Stimulated activated naive CD8-positive, alpha-beta T cell treated with anti-CD3 and anti-CD28 coated beads, Interleukin-15, amount 100 ng/mL, for 72 hours (primary cell): ENCODE results near the gene CX3CL1.
"Not testable (repeated sequence)": the region's sequence is repeated elsewhere in the genome, so short reads cannot be mapped to it uniquely, and the experiment has no call there.

Experiments
- ATAC-seq: fragments of 150-1000 bp; cut with Tn5 transposase; 2 replicates; pipeline ENCODE4 v1.10.0; 2021; ENCODE audit warnings: mild to moderate bottlenecking, moderate library complexity
- DNase-seq, 2 donors: peaks; one replicate each; pipeline ENCODE4 v3.0.0; 2021 to 2022
- H3K27ac Mint-ChIP-seq, 2 donors: one replicate each; pipeline ENCODE4 v1.8.0; 2022; ENCODE audit warnings: mild to moderate bottlenecking in 2 of 2, mixed read lengths in 2 of 2, moderate library complexity in 2 of 2
- H3K27me3 Mint-ChIP-seq: one replicate; pipeline ENCODE4 v1.8.0; 2022; ENCODE audit warnings: mixed read lengths
- H3K4me1 Mint-ChIP-seq: one replicate; pipeline ENCODE4 v1.8.0; 2022; ENCODE audit warnings: mild to moderate bottlenecking, mixed read lengths
- H3K4me3 Mint-ChIP-seq, 2 donors: one replicate each; pipeline ENCODE4 v1.8.0; 2022; ENCODE audit warnings: mild to moderate bottlenecking in 2 of 2, mixed read lengths in 2 of 2, moderate library complexity in 1 of 2
- H3K9me3 Mint-ChIP-seq, 2 donors: one replicate each; pipeline ENCODE4 v1.8.0; 2022; ENCODE audit warnings: mixed read lengths in 2 of 2

Gene CX3CL1

DNA sequence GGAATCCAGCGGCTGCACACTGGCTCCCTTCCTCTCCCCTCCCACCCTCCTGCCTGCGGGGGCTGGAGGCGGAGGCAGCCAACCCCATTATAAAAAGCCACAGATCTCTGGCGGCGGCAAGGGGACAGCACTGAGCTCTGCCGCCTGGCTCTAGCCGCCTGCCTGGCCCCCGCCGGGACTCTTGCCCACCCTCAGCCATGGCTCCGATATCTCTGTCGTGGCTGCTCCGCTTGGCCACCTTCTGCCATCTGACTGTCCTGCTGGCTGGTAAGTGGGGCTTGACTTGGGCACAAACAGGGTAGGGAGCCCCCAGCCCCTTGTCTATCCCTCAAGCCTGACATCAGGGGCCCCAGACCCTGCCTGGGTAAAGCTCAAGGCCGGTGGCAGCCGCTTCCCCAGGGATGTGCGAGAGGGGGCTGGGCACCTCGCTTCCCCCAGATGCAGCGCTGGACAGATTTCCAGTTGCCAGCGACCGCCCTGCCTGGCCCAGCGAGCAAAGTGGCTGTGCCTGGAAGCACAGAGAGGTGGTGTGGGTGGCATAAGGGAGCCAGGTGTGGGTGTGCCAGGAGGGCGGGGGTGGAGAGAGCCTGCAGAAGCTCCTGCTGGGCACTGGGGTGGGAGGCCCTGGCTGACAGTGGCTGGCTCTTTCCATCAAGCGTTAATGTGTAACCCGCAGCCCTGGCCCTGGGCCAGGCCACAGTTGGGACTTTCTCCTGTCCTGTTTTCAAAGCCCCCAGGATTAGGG is at the start of gene CX3CL1:
CX3CL1 (plus strand) TSS at position 119 of the 745 bp plus-strand sequence; CDS start at position 198, 79 bp downstream.
- H3K4me3 Mint-ChIP-seq = no peak within 1 kb of the TSS
- no peak for DNase-seq
- H3K27ac Mint-ChIP-seq = no peak within 1 kb of the TSS
- peaks cover 10% of the 10 kb centered on the region for H3K27me3 Mint-ChIP-seq
- H3K4me1 Mint-ChIP-seq = peaks cover 36% of the 10 kb centered on the region
- no peaks in the 10 kb centered on the region for H3K9me3 Mint-ChIP-seq
- ATAC-seq = no peak

DNA sequence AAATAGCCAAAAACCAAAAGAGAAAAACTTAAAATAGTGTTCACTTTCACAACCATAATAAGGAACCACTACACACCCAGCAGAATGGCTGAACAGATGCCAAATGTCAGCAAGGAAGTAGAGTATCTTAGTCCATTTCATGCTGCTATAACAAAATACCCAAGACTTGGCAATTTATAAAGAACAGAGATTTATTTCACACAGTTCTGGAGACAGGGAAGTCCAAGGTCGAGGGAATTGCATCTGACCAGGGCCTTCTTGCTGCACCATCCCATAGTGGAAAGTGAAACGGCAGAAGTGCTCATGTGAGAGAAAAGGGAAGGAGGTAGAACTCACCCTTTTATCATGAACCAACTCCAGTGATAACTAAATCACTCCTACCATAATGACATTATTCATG is 47.5 kb upstream of the CX3CL1 start:
- Mint-ChIP-seq H3K27me3 (no peaks in the 10 kb centered on the region), H3K9me3 (no peaks in the 10 kb centered on the region), H3K27ac (no peak overlapping the region), H3K4me3 (no peak overlapping the region), H3K4me1 (no peaks in the 10 kb centered on the region)
- ATAC-seq = no peak
- no peak for DNase-seq

DNA sequence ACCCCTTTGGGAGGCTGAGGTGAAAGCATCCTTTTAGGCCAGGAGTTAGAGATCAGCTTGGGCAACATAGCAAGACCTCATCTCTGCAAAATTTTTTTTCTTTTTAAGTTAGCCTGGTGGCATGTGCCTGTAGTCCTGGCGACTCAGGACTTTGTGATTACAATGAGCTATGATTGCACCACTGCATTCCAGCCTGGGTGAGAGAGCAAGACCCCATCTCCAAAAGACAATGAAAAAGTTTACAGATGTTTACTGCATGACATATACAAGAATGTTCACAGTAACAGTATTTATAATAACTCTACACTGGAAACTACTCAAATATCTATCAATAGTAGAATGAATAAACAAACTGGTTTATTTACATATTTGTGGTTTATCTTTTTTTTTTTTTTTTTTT is 46.8 kb upstream of the CX3CL1 start:
- no peaks in the 10 kb centered on the region for H3K9me3 Mint-ChIP-seq
- no peak overlapping the region for H3K4me3 Mint-ChIP-seq
- no peak for DNase-seq
- no peaks in the 10 kb centered on the region for H3K4me1 Mint-ChIP-seq
- H3K27ac Mint-ChIP-seq = no peak overlapping the region
- ATAC-seq = no peak
- H3K27me3 Mint-ChIP-seq = no peaks in the 10 kb centered on the region

- peaks cover 7 to 8% of the 10 kb centered on the region in 2 donors for H3K9me3 Mint-ChIP-seq
- peaks cover 2% of the 10 kb centered on the region for H3K27me3 Mint-ChIP-seq
- DNase-seq (no peak), ATAC-seq (no peak)
- H3K4me1 Mint-ChIP-seq = no peaks in the 10 kb centered on the region
- H3K27ac Mint-ChIP-seq = no peak overlapping the region
- no peak overlapping the region for H3K4me3 Mint-ChIP-seq
Measured at GRCh38 chr16:57329718-57330327, 42.5 kb upstream of the CX3CL1 start.

GRCh38 chr16:57331355-57331754 is 40.9 kb upstream of the CX3CL1 start:
- no peak for ATAC-seq
- Mint-ChIP-seq H3K4me1 (no peaks in the 10 kb centered on the region), H3K27me3 (peaks cover 8% of the 10 kb centered on the region)

GRCh38 chr16:57333402-57333801 is 38.9 kb upstream of the CX3CL1 start:
- H3K27ac Mint-ChIP-seq = no peak overlapping the region
- no peak overlapping the region for H3K4me3 Mint-ChIP-seq
- peaks cover 11% of the 10 kb centered on the region for H3K27me3 Mint-ChIP-seq
- H3K9me3 Mint-ChIP-seq = peaks cover 7 to 8% of the 10 kb centered on the region in 2 donors
- ATAC-seq (no peak), DNase-seq (no peak)
- peaks cover under 1% of the 10 kb centered on the region for H3K4me1 Mint-ChIP-seq

More at GRCh38 chr16:57331355-57331754, 40.9 kb upstream of the CX3CL1 start:
- Mint-ChIP-seq H3K9me3 (peaks cover 7 to 8% of the 10 kb centered on the region in 2 donors), H3K27ac (no peak overlapping the region), H3K4me3 (no peak overlapping the region)
- no peak for DNase-seq

DNA sequence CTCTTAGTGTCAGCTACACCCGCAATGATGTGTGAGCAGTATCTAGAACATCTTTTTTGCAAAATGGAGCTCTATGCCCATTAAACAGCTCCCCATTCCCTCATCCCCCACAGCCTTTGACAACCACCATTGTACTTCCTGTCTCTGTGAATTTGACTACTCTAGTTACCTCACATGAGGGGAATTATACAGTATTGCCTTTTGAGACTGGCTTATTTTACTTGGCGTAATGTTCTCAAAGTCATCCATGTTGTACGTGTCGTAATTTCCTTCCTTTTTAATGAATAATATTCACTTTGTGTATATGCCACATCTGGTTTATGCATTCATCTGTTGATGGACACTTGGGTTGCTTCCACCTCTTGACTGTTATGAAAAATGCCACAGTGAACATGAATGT is 36.9 kb upstream of the CX3CL1 start:
- DNase-seq (no peak), ATAC-seq (no peak)
- Mint-ChIP-seq H3K27me3 (peaks cover 20% of the 10 kb centered on the region), H3K4me3 (no peak overlapping the region), H3K27ac (no peak overlapping the region), H3K9me3 (peaks cover 7 to 8% of the 10 kb centered on the region in 2 donors), H3K4me1 (peaks cover 20% of the 10 kb centered on the region)

DNA sequence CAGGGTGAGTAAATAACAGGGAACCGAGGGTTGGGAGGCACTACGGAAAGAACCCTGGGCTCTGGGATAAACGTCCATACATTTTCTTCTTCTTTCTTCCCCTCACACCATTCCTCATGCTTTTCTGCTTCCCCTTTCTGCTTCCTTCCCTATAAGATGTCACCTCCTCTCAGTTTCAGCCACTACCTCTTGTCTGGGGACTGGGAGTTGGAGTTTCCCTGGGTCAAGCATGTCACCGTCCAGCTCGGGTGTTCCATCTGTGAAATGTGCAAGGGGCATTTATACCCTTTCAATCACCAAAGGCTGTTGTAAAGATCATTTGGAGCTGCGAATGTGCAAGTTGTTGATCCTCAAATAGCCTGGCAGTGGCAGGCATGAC is 31.2 kb upstream of the CX3CL1 start:
- DNase-seq (no peak), ATAC-seq (no peak)
- H3K27me3 Mint-ChIP-seq = peaks cover 58% of the 10 kb centered on the region
- no peak overlapping the region for H3K27ac Mint-ChIP-seq
- peaks cover 47% of the 10 kb centered on the region for H3K4me1 Mint-ChIP-seq
- H3K4me3 Mint-ChIP-seq = no peak overlapping the region
- no peaks in the 10 kb centered on the region for H3K9me3 Mint-ChIP-seq

- Mint-ChIP-seq H3K27me3 (peaks cover 61% of the 10 kb centered on the region), H3K4me3 (no peak overlapping the region), H3K9me3 (no peaks in the 10 kb centered on the region), H3K27ac (no peak overlapping the region), H3K4me1 (peaks cover 47% of the 10 kb centered on the region)
- no peak for ATAC-seq
- no peak for DNase-seq
Measured at GRCh38 chr16:57341441-57342303, 30.6 kb upstream of the CX3CL1 start.

DNA sequence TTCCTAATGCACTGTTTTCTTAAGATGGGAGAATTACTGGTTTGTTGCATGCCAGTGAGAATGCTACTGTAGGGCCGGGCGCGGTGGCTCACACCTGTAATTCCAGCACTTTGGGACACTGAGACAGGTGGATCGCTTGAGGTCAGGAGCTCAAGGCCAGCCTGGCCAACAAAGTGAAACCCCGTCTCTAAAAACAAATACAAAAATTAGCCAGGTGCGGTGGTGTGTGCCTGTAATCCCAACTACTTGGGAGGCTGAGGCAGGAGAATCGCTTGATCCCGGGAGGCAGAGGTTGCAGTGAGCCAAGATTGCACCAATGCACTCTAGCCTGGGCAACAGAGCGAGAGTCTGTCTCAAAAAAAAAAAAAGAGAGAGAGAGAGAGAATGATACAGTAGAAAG is 29.7 kb upstream of the CX3CL1 start:
- not testable (repeated sequence) for H3K9me3 Mint-ChIP-seq, H3K4me3 Mint-ChIP-seq, ATAC-seq, H3K27ac Mint-ChIP-seq, DNase-seq
- H3K27me3 Mint-ChIP-seq = peaks cover 70% of the 10 kb centered on the region
- peaks cover 47% of the 10 kb centered on the region for H3K4me1 Mint-ChIP-seq

GRCh38 chr16:57343221-57343620 is 29.1 kb upstream of the CX3CL1 start:
- peaks cover 75% of the 10 kb centered on the region for H3K27me3 Mint-ChIP-seq
- no peak for ATAC-seq
- H3K9me3 Mint-ChIP-seq = no peaks in the 10 kb centered on the region
- H3K27ac Mint-ChIP-seq = no peak overlapping the region
- no peak overlapping the region for H3K4me3 Mint-ChIP-seq
- H3K4me1 Mint-ChIP-seq = peaks cover 47% of the 10 kb centered on the region
- no peak for DNase-seq

DNA sequence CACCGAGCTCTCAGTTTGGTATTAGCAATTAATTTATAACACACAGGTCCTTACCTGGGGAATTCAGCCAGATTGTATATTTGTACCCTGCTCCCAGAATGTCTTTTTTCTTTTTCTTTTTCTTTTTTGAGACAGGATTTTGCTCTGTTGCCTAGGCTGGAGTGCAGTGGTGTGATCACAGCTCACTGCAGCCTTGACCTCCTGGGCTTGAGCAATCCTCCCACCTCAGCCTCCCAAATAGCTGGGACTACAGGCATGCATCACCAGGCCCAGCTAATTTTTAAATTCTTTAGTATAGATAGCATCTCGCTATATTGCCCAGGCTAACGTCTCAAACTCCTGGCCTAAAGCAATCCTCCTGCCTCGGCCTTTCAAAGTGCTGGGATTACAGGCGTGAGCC is 28.2 kb upstream of the CX3CL1 start:
- not testable (repeated sequence) for DNase-seq, H3K4me3 Mint-ChIP-seq, H3K27ac Mint-ChIP-seq, ATAC-seq, H3K9me3 Mint-ChIP-seq
- peaks cover 75% of the 10 kb centered on the region for H3K27me3 Mint-ChIP-seq
- H3K4me1 Mint-ChIP-seq = peaks cover 48% of the 10 kb centered on the region

GRCh38 chr16:57345021-57345420 is 27.3 kb upstream of the CX3CL1 start:
- ATAC-seq = no peak
- Mint-ChIP-seq H3K4me3 (no peak overlapping the region), H3K27me3 (peaks cover 82% of the 10 kb centered on the region), H3K27ac (no peak overlapping the region), H3K4me1 (peaks cover 48% of the 10 kb centered on the region), H3K9me3 (no peaks in the 10 kb centered on the region)
- DNase-seq = no peak

GRCh38 chr16:57345666-57346204 is 26.6 kb upstream of the CX3CL1 start:
- no peak overlapping the region for H3K4me3 Mint-ChIP-seq
- H3K27ac Mint-ChIP-seq = no peak overlapping the region
- no peak for ATAC-seq
- DNase-seq = no peak
- H3K4me1 Mint-ChIP-seq = peaks cover 44% of the 10 kb centered on the region
- H3K9me3 Mint-ChIP-seq = no peaks in the 10 kb centered on the region
- H3K27me3 Mint-ChIP-seq = peaks cover 82% of the 10 kb centered on the region

DNA sequence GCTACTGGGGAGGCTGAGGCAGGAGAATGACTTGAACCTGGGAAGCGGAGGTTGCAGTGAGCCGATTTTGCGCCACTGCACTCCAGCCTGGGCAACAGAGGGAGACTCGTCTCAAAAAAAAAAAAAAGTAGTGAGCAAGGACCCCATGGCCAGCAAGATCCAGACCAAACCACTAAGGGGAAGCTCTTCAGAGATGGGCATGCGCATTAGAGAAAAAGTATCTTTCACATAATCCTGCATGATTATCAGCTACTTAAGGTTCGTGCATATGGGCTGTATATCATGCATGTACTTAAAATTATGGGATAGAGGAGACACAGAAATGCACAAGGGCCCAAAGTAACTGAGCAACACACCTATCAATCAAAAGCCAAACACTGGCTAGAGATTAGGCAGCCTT is 24.4 kb upstream of the CX3CL1 start:
- Mint-ChIP-seq H3K9me3 (no peaks in the 10 kb centered on the region), H3K27me3 (peaks cover 61% of the 10 kb centered on the region), H3K4me1 (peaks cover 31% of the 10 kb centered on the region), H3K4me3 (no peak overlapping the region), H3K27ac (no peak overlapping the region)
- DNase-seq (no peak), ATAC-seq (no peak)
